HG03521 (cell line): Measurements from ENCODE around the gene PTPN23.

ENCODE experiments used
- ATAC-seq: cut with Tn5 transposase; IDR thresholded peaks from one replicate; pipeline ENCODE4 v1.9.1; 2021; ENCODE audit warnings: mild to moderate bottlenecking, moderate library complexity; ENCODE audit not compliant: unreplicated experiment

PTPN23 gene

DNA sequence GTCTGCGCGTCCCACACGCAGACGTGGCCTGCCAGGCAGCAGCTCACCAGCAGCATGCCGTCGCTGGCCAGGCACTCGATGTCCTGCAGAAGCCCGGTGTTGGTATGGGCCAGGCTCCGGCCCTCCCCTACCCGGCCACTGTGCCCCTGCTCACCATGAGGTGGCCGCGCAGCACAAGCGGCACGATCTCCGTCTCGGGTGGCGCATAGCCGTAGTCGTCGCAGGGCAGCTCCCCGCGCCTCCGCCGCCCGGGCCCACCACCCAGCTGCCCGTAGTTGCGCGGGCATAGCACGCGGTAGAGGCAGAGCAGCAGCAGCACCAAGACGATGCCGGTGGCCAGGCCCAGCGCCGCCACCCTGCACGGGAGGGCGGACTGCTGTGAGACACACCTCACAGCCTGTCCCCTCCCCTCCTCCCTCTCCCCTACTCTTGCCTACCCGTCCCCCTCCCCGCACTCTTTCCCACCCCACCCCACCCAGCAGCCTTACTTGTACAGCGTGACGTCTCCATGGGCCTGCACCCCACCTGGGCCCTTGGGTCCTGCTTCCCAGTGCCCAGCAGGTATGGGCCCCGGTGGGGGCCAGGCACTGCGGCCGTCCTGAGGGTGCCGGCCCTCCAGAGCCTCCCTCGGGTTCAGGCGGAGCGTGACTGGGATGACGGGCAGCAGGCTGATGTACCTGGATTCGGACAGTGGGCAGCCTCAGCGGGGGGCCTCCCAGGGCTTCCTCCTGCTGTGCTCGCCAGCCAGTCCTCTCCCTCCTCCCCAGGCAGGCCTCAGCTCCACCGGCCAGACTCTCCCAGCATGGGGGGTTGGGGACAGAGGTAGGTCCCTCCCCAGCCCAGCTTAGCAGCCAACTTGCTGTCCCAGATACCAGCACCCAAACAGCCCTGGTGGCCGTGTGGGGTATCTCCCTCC is 37.6 kb downstream of the PTPN23 start:
- no peak for ATAC-seq

DNA sequence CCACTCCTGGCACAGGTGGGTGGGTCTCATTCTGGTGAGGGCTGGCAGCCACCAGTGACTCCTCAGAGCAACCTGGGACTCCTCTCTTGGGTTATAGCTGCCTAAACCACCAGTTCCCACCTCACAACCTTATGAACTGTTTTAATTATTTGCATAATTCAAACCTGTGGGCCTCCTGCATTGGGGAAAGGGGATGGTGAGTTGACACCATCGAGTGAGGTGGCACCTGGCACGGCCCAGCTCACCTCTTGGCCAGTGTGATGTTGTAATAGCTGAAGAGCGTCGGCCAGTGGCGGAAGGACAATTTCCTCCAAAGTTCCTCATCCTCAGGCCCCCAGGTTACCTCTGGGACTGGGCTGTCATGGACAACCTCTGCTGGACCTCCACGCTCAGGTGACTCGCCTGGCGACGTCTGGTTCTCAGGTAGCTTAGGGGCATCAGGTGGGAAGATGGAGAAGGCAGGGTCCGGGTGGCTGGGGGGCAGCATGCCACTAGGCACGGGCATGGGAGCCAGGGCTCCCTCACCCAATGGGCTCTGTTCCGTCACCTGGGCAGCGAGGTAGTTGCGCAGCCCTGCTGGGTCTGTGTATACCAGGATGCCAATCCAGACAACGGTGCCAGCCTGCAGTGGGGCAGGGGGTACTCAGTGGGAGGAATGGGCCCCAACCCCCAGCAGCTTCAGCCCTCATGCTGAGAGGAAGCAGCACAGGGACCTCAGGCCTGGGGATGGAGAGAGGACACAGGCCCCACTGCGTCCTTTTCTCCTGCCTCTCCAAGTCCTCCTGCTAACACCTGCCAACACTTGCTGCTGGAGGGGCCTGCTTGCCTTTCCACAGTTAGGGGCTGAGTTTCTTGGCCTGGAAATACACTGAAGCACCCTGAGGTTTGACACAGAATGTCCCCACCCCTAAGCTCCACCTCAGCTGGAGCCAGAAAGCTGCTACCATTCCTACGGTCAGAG is 38.5 kb downstream of the PTPN23 start:
- ATAC-seq = no peak

DNA sequence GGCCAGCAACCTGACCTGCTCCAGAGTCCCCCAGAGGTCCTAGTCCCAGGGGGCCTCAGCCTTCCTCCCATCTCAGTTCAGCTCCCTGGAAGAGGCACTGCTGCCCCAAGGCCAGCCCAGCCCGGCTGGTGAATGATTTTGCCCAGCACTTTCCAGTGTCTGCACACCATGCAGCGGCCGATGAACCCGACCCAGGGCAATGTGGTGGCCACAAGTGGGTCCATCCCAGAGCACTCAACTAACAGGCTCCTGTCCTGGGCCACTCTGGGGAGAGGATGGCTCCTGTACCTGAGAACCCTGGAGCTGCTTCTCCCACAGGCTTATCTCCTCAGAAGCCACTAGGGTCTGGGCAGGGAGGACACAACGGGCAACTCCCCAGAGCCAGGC is 39.2 kb downstream of the PTPN23 start:
- ATAC-seq = no peak

DNA sequence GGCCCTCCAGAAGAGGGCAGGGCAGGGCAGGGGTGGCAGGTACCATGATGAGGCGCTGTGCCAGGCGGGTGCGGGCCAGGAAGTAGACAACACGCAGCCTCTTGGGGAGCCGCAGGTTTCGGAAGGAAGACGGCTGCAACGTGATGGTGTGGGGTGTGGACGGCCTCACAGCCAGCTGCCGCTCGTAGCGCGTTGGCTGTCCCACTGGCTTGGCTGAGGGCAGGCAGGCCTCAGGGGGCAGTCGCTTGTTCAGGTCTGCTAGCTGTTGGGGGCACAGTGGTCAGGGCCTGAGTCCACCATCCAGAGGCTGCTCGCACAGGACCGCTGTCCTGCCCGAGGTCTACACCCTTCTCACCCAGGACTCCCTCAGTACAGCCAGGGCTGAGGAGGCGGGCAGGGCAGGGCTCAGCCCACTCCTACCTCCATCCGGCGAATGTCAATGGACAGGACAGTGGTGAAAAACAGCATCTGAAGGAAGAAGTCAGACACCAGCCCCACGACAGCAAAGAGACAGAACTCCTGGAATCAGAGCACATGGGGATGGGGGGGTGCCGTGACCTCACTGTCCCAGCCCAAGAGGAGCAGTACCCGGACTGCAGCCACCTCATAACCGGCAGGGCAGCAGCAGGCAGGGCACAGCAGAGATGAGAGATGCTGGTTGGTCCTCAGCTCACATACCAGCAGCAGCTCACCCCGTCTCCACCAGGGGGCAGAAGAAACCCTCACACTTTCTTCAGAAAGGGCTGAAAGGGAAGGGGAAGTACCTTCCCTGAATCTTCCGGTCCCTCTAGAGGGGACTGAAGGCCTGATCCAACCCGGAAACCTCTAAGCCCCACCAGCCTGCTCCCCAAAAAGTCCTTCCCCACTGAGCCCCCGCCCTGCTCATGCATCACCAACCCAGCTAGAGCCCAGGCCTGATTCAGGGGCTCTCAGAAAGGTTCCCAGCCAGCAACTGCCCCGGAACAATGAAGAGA is 40.0 kb downstream of the PTPN23 start:
- ATAC-seq = peak; percentile 74

DNA sequence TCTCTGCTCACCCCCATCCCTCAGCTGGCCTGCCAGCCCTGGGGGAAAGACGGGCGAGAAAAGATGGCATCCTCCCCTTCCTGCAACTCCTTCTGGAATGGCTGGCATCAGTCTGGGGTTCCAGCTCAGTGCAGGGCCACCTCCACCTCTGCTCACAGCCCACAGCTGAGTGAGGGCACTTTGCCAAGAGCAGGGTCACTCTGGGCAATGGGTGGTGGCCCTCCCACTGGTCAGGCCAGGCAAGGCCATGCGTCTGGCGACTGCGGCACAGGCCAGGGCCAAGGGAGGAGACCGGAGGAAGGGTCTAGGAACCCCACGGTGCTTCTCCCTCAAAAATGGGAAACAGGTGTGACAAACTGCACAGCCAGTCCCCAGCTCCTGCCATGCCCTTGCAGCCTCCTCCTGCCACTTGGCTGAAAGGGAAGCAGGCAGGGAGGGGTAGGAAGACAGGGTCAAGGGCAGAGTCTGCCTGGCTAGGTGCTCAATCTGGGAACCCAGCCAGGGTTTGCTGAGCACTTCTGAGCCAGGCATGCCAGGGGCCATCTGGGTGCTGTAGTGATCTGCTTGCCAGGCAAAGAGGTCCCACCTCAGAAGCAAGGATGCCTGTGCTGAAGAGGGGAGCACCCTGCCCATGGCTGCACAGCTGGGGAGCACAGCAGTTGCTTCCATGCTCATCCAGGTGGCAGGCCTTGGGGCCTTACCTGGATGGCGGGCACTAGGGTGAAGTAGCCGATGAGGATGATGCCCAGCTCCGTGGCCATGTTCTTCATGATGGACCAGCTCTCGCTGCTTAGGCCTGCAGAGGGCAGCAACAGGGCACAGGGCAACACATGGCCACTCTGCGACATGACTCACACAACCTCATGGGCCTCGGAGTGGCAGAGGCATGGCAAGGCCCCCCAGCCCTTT is 41.2 kb downstream of the PTPN23 start:
- ATAC-seq = no peak

DNA sequence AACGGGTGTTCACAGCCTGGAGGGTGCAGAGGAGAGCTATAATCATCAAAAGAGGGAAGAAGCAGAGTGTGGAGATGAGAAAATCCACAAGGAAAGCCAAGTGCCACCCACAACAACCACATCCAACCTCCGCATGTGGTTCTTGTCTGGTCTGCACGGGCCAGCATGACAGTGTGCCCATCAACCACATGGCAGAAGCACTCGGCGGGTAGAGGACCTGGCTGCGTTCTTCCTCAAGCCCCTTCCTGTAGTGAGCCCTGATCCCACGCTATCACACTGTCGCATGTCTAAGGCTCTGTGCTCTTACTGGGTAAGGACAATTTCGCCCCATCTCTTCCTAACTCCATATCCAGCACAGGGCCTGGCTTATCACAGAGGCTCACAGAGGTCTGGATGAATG is 41.9 kb downstream of the PTPN23 start:
- no peak for ATAC-seq

DNA sequence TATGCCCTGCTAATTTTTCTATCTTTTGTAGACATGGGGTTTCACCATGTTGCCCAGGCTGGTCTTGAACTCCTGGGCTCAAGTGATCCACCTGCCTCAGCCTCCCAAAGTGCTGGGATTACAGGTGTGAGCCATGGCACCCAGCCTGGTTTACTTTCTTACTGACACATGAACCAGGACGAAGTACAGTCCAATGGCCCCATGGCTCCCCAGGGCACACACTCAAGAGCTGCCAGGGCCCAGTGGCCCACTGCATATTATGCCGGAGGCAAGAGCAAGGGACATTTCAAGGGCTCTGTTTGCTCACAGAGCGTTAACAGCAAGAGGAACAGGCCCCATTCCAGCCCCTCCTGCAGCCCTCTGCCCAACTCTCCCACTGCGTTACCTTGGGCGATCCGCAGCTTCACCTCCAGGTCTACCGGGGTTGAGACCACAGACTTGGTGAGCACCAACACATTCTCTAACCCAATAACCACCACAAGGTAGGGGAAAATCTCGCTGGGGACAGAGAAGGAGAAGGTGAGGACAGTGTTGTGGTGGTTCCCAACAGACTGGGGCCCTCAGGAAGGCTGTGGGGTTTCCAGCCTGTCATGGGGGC is 42.8 kb downstream of the PTPN23 start:
- ATAC-seq = no peak

DNA sequence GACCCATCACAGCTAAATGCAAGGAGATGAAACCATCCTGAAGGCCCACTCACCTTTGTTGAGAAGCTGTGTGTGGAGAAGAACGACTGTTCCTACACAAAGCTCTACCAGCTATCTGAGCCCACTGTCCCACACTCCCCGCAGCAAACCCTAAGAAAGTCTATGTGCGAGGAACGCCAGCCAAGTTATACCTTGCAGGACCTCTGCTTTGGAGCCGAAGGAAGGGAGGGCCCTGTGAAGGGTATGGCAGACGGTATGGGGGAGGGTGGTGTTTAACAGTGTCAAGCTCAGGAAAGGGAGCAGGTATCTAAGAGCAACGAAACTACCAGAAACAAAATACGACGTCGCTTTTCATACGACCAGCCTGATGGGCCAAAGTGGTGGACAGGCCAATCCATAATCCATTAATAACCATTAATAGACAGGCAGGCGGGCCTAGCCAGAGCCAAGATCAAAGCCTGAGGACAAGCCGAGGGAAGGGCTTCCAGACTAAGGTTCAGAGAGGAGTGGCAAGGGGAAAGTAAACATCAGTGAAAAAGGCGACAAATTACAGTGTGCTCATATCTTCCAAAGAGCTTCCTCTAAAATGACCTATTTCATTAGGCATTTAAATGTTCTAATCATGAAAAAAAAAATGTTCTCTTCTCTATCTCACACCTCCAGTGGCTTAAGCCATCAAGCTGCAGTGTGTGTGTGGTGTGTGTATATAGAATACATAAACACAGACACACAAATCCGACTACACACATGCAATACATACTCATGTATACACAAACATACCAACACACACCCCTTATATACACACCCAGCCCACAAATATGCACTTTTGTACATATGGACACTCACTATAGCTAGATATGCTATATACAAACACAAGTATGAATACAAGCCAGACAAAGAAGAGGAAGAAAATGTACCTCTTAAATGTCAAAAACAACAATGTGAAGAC is 43.9 kb downstream of the PTPN23 start:
- no peak for ATAC-seq

DNA sequence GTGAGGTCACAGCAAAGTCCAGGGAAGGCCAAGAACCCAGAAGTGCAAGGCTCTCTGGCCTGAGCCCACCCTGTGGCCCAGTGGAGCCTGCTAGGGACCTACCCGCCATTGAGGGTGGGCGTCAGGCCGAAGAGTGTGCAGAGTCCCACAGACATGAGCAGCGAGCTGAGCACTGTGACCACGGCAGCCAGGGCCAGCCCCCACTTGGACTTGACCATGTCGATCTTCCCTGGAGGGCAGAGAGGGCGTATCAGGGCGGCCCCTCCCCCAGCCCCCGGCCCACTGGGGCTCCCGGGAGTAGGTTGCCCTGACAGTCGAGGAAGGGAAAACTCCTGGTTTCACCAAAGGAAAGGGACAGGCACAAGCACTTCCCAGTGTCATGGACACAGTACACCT is 44.6 kb downstream of the PTPN23 start:
- ATAC-seq = no peak

DNA sequence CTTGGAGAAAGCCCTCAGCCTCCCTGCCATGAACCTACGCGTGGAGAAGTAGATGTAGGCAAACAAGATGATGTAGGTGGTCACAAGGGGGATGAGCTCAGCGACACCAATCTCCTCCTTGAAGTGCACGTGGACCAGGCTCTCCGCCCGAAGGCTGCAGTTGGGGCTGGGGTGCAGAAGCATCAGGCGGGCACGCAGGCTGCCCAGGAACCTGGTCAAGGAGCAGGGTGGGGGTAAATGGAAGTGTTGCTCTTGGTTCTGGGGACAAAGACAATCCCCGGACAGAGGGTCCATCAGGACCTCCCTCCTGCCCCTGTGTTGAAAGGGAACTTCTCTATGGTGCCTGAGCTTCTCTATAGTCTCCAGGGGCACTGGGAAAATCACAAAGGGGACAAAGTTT is 45.1 kb downstream of the PTPN23 start:
- no peak for ATAC-seq

DNA sequence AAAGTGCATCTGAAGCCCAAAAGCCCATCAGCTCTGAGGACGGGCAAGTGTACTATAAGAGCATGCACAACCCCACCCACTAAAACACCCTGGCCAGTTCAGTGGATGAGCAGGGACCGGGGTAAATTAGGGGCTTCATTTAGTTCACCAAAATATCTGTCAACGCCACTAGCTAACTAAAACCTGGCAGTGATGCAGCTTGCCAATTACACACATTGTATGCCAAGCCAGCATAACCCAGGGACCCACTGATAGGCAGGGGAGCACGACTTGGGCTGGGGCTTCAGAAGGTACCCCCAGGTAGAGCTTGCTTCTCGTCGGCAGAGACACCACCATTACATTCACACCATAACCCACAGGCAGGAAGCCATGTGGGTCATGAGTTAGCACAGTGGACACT is 47.0 kb downstream of the PTPN23 start:
- ATAC-seq = no peak

DNA sequence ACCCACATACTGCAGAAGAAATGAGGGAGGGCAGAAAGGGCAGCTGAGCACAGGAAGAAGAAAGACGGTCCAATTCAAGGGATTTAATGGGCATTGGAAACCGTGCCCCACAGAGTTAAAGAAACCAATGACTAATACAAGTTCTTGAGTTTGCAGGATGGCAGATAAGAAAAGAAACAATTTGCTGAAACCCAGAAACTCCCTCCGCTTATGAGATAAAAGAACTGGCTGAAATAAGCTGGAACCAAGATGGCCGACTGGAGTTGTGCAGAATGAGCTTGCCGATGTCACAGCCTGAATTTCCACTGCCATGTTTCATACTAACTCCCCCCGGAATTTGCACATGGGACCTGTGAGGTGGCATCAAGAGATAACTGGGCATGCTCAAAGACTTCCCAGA is 47.8 kb downstream of the PTPN23 start:
- ATAC-seq = no peak

DNA sequence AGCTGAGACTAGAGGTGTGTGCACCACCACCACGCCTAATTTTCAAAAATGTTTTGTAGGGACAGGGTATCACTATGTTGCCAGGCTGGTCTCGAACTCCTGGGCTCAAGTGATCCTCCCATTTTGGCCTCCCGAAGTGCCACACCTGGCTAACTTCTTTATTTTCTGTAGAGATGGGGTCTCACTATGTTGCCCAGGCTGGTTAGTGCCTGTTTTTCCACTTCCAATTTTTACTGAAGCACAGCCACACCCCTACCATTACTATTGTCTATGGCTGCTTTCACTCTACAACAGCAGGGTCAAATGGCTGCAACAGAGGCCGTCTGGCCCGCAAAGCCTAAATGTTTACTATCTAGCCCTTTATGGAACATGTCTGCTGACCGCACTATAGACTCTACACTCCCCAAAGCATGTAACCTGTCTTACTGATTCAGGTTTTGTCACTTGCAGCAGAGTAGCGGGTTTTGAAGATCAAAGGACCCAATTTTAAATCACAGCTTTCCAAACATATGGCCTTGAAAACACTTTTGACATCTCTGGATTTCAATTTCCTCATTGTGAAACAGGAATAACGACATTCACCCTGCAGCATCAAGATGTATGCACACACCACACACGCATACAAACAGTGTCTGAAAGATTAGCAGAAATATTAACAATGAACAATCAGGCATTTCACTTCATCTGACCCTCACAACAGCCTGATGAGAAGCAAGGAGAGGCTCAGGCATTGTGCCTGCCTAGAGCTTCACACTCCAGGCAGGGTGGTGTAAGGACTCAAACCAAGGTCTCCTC is 48.9 kb downstream of the PTPN23 start:
- no peak for ATAC-seq

DNA sequence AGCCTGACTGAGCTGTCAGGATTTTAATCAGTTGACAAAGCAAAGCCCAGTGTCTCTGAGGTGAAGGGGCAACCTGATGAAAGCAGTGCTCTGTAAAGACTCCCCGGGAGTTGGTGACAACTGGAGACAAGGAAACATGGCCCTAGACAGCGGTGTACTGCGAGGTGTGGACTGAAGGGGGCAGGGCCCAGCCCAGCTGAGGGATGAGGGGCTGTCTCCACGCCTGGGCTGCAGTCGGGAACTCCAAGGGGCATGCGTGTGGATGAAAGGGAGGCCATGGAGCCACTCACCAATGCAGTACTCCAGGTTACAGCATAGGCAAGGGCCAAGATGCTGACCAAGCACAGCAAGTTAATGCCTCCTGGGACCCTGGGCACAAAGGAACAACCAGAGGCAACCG is 49.8 kb downstream of the PTPN23 start:
- no peak for ATAC-seq

DNA sequence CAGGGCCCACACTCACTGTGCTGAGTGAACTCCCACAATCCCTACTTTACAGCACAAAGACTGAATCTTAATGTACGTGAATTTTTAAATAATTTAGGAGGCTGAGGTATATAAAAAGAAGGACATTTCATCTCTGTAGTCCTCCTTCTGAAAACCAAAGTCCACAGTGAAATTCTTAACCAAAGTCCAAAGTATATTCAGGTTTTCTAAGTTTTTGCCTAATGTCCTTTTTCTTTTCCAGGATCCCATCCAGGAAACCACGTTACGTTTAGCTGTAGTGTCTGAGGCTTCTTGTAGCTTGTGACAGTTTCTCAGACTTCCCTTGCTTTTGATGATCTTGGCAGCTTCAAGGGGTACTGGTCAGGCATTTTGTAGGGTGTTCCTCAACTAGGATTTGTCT is 50.4 kb downstream of the PTPN23 start:
- no peak for ATAC-seq

DNA sequence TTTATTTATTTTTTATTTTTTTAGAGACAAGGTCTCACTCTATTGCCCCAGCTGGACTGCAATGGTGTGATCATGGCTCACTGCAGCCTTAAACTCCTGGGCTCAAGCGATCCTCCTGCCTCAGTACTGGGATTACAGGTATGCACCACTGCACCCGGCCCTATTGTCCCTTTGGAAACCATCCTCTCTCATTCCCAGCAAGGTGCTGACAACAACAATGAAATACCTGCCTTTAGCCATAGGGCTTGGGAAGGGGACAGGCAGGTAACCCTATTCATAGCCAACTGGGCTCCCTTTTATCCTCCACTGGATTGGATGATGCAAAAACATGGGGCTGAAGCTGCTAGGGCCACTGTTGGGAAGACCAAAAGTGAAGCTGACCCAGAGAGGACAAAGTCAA is 51.9 kb downstream of the PTPN23 start:
- ATAC-seq = no peak

DNA sequence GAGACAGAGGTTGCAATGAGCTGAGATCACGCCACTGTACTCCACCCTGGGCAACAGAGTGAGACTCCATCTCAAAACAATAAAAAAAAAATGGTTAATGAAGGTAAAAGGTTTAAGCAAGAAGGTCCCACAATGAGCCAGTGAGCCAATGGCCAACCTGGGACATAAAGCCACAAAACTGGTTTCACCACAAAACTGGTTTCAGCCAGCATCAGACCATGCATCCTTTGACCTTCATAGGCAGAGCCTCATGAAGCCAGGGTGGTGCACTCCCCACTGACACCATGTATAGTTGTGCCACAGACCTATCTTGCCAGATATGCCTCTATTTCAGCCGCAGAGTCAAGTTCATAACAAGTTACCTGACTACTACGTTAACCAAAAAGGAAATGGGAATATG is 53.0 kb downstream of the PTPN23 start:
- ATAC-seq = no peak
